GM23338 (cell line): ENCODE data around the gene SLIRP. TPM values are rescaled to one million over a fixed set of nuclear protein-coding genes. Genes with fewer than 3 reads are reported as not detected.

ENCODE experiments used
- ATAC-seq: fragments of 200-7000 bp; cut with Tn5 transposase; 3 replicates; pipeline ENCODE4 v1.9.1; 2020
- DNase-seq: peaks from one replicate; pipeline ENCODE4 v3.0.0-alpha.2; 2015; ENCODE audit warnings: low spot score
- H2AFZ ChIP-seq: fragments of 200-600 bp; sonication (generic); 2 replicates; pipeline ENCODE4 v1.8.0; 2016; ENCODE audit warnings: antibody characterized with exemption, mild to moderate bottlenecking, moderate library complexity
- H3F3A ChIP-seq: fragments of 200-600 bp; sonication (generic); replicated peaks from 2 replicates; pipeline ENCODE4 v1.8.0; 2017; ENCODE audit warnings: antibody characterized with exemption, mixed run types, low read depth
- H3K27ac ChIP-seq: fragments of 200-600 bp; sonication (generic); 2 replicates; pipeline ENCODE4 v1.6.1; 2016; ENCODE audit warnings: low read depth
- H3K27me3 ChIP-seq: fragments of 200-600 bp; sonication (generic); 2 replicates; pipeline ENCODE4 v1.8.0; 2016; ENCODE audit warnings: mild to moderate bottlenecking, mixed run types, moderate library complexity; ENCODE audit not compliant: insufficient read depth
- H3K36me3 ChIP-seq: fragments of 200-600 bp; sonication (generic); 2 replicates; pipeline ENCODE4 v1.8.0; 2016; ENCODE audit warnings: mild to moderate bottlenecking; ENCODE audit not compliant: insufficient read depth
- H3K4me1 ChIP-seq: fragments of 200-600 bp; sonication (generic); 2 replicates; pipeline ENCODE4 v1.8.0; 2016; ENCODE audit warnings: mild to moderate bottlenecking, moderate library complexity; ENCODE audit not compliant: insufficient read depth
- H3K4me2 ChIP-seq: fragments of 200-600 bp; sonication (generic); 2 replicates; pipeline ENCODE4 v1.7.1; 2017; ENCODE audit warnings: mixed run types
- H3K4me3 ChIP-seq: fragments of 200-600 bp; sonication (generic); 2 replicates; pipeline ENCODE4 v1.6.1; 2016; ENCODE audit warnings: mixed run types
- H3K79me2 ChIP-seq: fragments of 200-600 bp; sonication (generic); replicated peaks from 2 replicates; pipeline ENCODE4 v1.8.0; 2017; ENCODE audit warnings: mild to moderate bottlenecking; ENCODE audit not compliant: insufficient read depth
- H3K9me2 ChIP-seq: fragments of 200-600 bp; sonication (generic); 2 replicates; pipeline ENCODE4 v1.8.0; 2017; ENCODE audit not compliant: insufficient read depth
- H4K20me1 ChIP-seq: fragments of 200-600 bp; sonication (generic); replicated peaks from 2 replicates; pipeline ENCODE4 v1.8.0; 2017; ENCODE audit warnings: mild to moderate bottlenecking; ENCODE audit not compliant: insufficient read depth
- H3K27ac Mint-ChIP-seq: 2 replicates; pipeline ENCODE4 v1.8.0; 2020; ENCODE audit warnings: inconsistent platforms, mild to moderate bottlenecking, moderate library complexity, mixed read lengths
- H3K27me3 Mint-ChIP-seq: 3 replicates; pipeline ENCODE4 v1.8.0; 2022; ENCODE audit warnings: low read depth, mild to moderate bottlenecking, moderate library complexity, mixed read lengths, inconsistent platforms; ENCODE audit not compliant: insufficient read depth, poor library complexity
- H3K36me3 Mint-ChIP-seq: 3 replicates; pipeline ENCODE4 v1.8.0; 2021; ENCODE audit warnings: low read depth, mild to moderate bottlenecking, inconsistent platforms, moderate library complexity, mixed read lengths
- H3K4me1 Mint-ChIP-seq: 3 replicates; pipeline ENCODE4 v1.8.0; 2020; ENCODE audit warnings: mild to moderate bottlenecking, inconsistent platforms, mixed read lengths
- H3K4me3 Mint-ChIP-seq: 3 replicates; pipeline ENCODE4 v1.8.0; 2021; ENCODE audit warnings: moderate library complexity, mild to moderate bottlenecking, inconsistent platforms, mixed read lengths
- H3K9me3 Mint-ChIP-seq: 3 replicates; pipeline ENCODE4 v1.8.0; 2020; ENCODE audit warnings: moderate library complexity, mild to moderate bottlenecking, inconsistent platforms, mixed read lengths
- CREB1 ChIP-seq: fragments of 250-450 bp; sonication (Bioruptor Pico); IDR thresholded peaks from 2 replicates; pipeline ENCODE4 v1.5.0; 2020; ENCODE audit warnings: low read depth, mild to moderate bottlenecking, moderate library complexity
- ETS1 ChIP-seq: IDR thresholded peaks from 2 replicates; pipeline ENCODE4 v1.6.1; 2016; ENCODE audit warnings: antibody characterized with exemption
- EZH2phosphoT487 ChIP-seq: fragments of 200-600 bp; sonication (generic); IDR thresholded peaks from one replicate; pipeline ENCODE4 v1.8.1; 2018; ENCODE audit warnings: antibody characterized with exemption; ENCODE audit not compliant: unreplicated experiment
- JUNB ChIP-seq: IDR thresholded peaks from one replicate; pipeline ENCODE4 v1.6.1; 2016; ENCODE audit warnings: antibody characterized with exemption; ENCODE audit not compliant: unreplicated experiment
- NANOG ChIP-seq: IDR thresholded peaks from 2 replicates; pipeline ENCODE4 v1.6.1; 2016; ENCODE audit warnings: antibody characterized with exemption, borderline replicate concordance
- POLR2AphosphoS5 ChIP-seq: IDR thresholded peaks from 2 replicates; pipeline ENCODE4 v1.6.1; 2016; ENCODE audit warnings: antibody characterized with exemption, low read depth
- REST ChIP-seq: IDR thresholded peaks from one replicate; pipeline ENCODE4 v1.6.1; 2018; ENCODE audit warnings: antibody characterized with exemption; ENCODE audit not compliant: unreplicated experiment
- STAT1 ChIP-seq: IDR thresholded peaks from one replicate; pipeline ENCODE4 v1.6.1; 2016; ENCODE audit warnings: antibody characterized with exemption; ENCODE audit not compliant: unreplicated experiment
- ZNF114 ChIP-seq: fragments of 250-450 bp; sonication (Bioruptor Pico); IDR thresholded peaks from 2 replicates; pipeline ENCODE4 v1.5.0; 2020; ENCODE audit warnings: mild to moderate bottlenecking, moderate library complexity
- ZNF462 ChIP-seq: fragments of 250-450 bp; sonication (Bioruptor Pico); IDR thresholded peaks from 2 replicates; pipeline ENCODE4 v1.5.0; 2020; ENCODE audit warnings: mild to moderate bottlenecking, moderate library complexity
- polyA plus RNA-seq: library from polyadenylated mRNA; unstranded; fragments of >200 nt; fragmentation: Nextera tagmentation; extraction: Ambion mirVana; gene quantifications from 2 replicates; pipeline ENCODE4 v1.2.1, GENCODE V29; 2016
- total RNA-seq: library from RNA; depleted of rRNA; stranded (reverse); fragments of >200 nt; shearing (Covaris generic); gene quantifications from 2 replicates; pipeline ENCODE4 v1.2.3, GENCODE V29; 2014

The SLIRP gene
- total and polyA plus RNA-seq, 2 experiments from 2014 or later = 240 to 2,291 TPM

GRCh38 chr14:77741438-77741837 lies 33.5 kb downstream of the SLIRP start:
- no peaks in the 10 kb centered on the region for H3K9me2 ChIP-seq
- no peak overlapping the region for H3K4me2 ChIP-seq
- no peaks in the 10 kb centered on the region for H3K4me1 ChIP-seq
- Mint-ChIP-seq H3K9me3 (peaks cover 4% of the 10 kb centered on the region; the same call in 1 of the 3 replicates), H3K27ac (no peak overlapping the region), H3K4me3 (no peak overlapping the region), H3K27me3 (no peaks in the 10 kb centered on the region), H3K36me3 (peaks cover 34% of the 10 kb centered on the region), H3K4me1 (no peaks in the 10 kb centered on the region)
- no peaks in the 10 kb centered on the region for H3F3A ChIP-seq
- no peak overlapping the region for H2AFZ ChIP-seq
- DNase-seq = no peak
- no peak for TF ChIP-seq POLR2AphosphoS5
- no peak for TF ChIP-seq ZNF462 (CRISPR knock-in tag)
- TF ChIP-seq EZH2phosphoT487 = no peak
- TF ChIP-seq REST = no peak
- no peak for TF ChIP-seq STAT1
- no peak for TF ChIP-seq NANOG
- no peak for TF ChIP-seq ETS1
- no peak for TF ChIP-seq ZNF114 (CRISPR knock-in tag)
- no peak for TF ChIP-seq JUNB
- TF ChIP-seq CREB1 (CRISPR knock-in tag) = no peak
- no peak overlapping the region for H3K4me3 ChIP-seq
- peaks cover 24% of the 10 kb centered on the region for H3K79me2 ChIP-seq
- peaks cover 14% of the 10 kb centered on the region for H4K20me1 ChIP-seq
- ATAC-seq = no peak
- H3K36me3 ChIP-seq = peaks cover 30% of the 10 kb centered on the region
- H3K27ac ChIP-seq = no peak overlapping the region
- H3K27me3 ChIP-seq = no peaks in the 10 kb centered on the region
